K562 (cell line): ENCODE data around the gene PRKCQ. TPM values are rescaled to one million over a fixed set of nuclear protein-coding genes. Genes with fewer than 3 reads are reported as not detected.

Experiments
- ATAC-seq: fragments of 200-7000 bp; cut with Tn5 transposase; 3 replicates; pipeline ENCODE4 v1.9.1; 2020; ENCODE audit warnings: moderate library complexity
- BruUV-seq: library from RNA; stranded (reverse); fragments of 400-500 nt; replicated peaks from 2 replicates; lab custom pipeline; 2021; lab: Mats Ljungman, UMichigan
- CTCF ChIA-PET: fragments of 300-600 bp; formaldehyde crosslinking; extraction: SDS; loops from one replicate; lab custom pipeline; 2021; ENCODE audit warnings: low intra/inter-chr PET ratio; lab: Yijun Ruan, JAX
- POLR2A ChIA-PET: fragments of 300-600, 350-650 bp; sonication (Branson Sonifier 250); formaldehyde crosslinking; extraction: SDS; loops from one replicate; lab custom pipeline; 2021; ENCODE audit warnings: antibody characterized with exemption, inconsistent platforms; lab: Yijun Ruan, JAX
- DNase-seq, 4 experiments: peaks; one replicate each; pipeline versions ENCODE4 v3.0.0 to v3.0.0-alpha.2; 2011 to 2018; ENCODE audit warnings: low spot score in 3 of 4, mixed read lengths in 3 of 4; ENCODE audit errors: extremely low read depth in 1 of 4
- FAIRE-seq: peaks from 2 replicates; lab custom pipeline; 2011; peaks lifted over from hg19 to GRCh38; lab: Jason Lieb, UNC
- H2AFZ ChIP-seq: 2 replicates; pipeline ENCODE4 v1.6.0; 2011; ENCODE audit warnings: low read depth, low read length, control low read depth, inconsistent platforms
- H3K27ac ChIP-seq: fragments of 200-600 bp; 3 replicates; pipeline ENCODE4 v1.8.0; 2011; ENCODE audit warnings: low read depth, mild to moderate bottlenecking, control low read depth, inconsistent platforms, low read length, moderate library complexity, mixed read lengths; ENCODE audit errors: extremely low read depth
- H3K27me3 ChIP-seq, 2 experiments: fragments of 300-600 bp in 1 of 2; 2 replicates in 1 of 2; 3 replicates in 1 of 2; pipeline versions ENCODE4 v1.6.0 to v1.8.0; 2011; ENCODE audit warnings: inconsistent platforms in 2 of 2, low read length in 2 of 2, mild to moderate bottlenecking in 1 of 2, mixed read lengths in 1 of 2, moderate library complexity in 1 of 2; ENCODE audit not compliant: control insufficient read depth in 2 of 2, insufficient read depth in 2 of 2
- H3K36me3 ChIP-seq: fragments of 300-600 bp; 3 replicates; pipeline ENCODE4 v1.8.0; 2011; ENCODE audit warnings: mild to moderate bottlenecking, low read length, inconsistent platforms; ENCODE audit not compliant: control insufficient read depth, insufficient read depth
- H3K4me1 ChIP-seq, 2 experiments: fragments of 200-600 bp in 1 of 2; replicated peaks in 1 of 2; 2 replicates in 1 of 2; 3 replicates in 1 of 2; pipeline versions ENCODE4 v1.5.1 to v1.8.0; 2011; ENCODE audit warnings: inconsistent platforms in 2 of 2, low read length in 2 of 2, mild to moderate bottlenecking in 1 of 2, mixed read lengths in 1 of 2, moderate library complexity in 1 of 2; ENCODE audit not compliant: control insufficient read depth in 2 of 2, insufficient read depth in 2 of 2
- H3K4me2 ChIP-seq: 2 replicates; pipeline ENCODE4 v1.6.1; 2011; ENCODE audit warnings: low read length, control low read depth, inconsistent platforms, mixed read lengths; ENCODE audit not compliant: insufficient read depth
- H3K4me3 ChIP-seq: fragments of 200-600 bp; sonication (generic), shearing (Covaris generic); 2 replicates; pipeline ENCODE4 v1.5.1; 2016; ENCODE audit warnings: control low read depth, inconsistent platforms
- H3K79me2 ChIP-seq: fragments of 200-600 bp; 3 replicates; pipeline ENCODE4 v1.8.0; 2011; ENCODE audit warnings: low read length, inconsistent platforms; ENCODE audit not compliant: control insufficient read depth, insufficient read depth
- H3K9ac ChIP-seq, 2 experiments: 2 replicates each; pipeline versions ENCODE4 v1.6.0 to v1.6.1; 2011; ENCODE audit warnings: low read depth in 2 of 2, low read length in 2 of 2, control low read depth in 1 of 2, inconsistent platforms in 1 of 2, mild to moderate bottlenecking in 1 of 2, mixed read lengths in 1 of 2; ENCODE audit not compliant: insufficient read depth in 1 of 2
- H3K9me1 ChIP-seq: one replicate; pipeline ENCODE4 v1.6.0; 2011; ENCODE audit warnings: inconsistent platforms, mild to moderate bottlenecking, low read length, moderate library complexity; ENCODE audit not compliant: control insufficient read depth, insufficient read depth
- H3K9me3 ChIP-seq: replicated peaks from 2 replicates; pipeline ENCODE4 v1.5.1; 2011; ENCODE audit warnings: low read depth, low read length, inconsistent platforms; ENCODE audit not compliant: control insufficient read depth, insufficient read depth
- H4K20me1 ChIP-seq: replicated peaks from 2 replicates; pipeline ENCODE4 v1.6.1; 2011; ENCODE audit warnings: low read length, inconsistent platforms, mixed read lengths; ENCODE audit not compliant: control insufficient read depth, insufficient read depth
- HBP1 ChIP-seq: fragments of 450-650 bp; formaldehyde crosslinking; IDR thresholded peaks from 2 replicates; pipeline ENCODE4 v1.4.0; 2022; ENCODE audit warnings: missing genetic modification characterization
- NFRKB ChIP-seq: fragments of 450-650 bp; IDR thresholded peaks from 2 replicates; pipeline ENCODE4 v1.6.1; 2016; ENCODE audit warnings: low read depth
- SMAD2 ChIP-seq: fragments of 150-350 bp; IDR thresholded peaks from 2 replicates; pipeline ENCODE4 v1.6.1; 2014; ENCODE audit warnings: low read depth, mild to moderate bottlenecking, low read length
- THRAP3 ChIP-seq: fragments of 450-650 bp; IDR thresholded peaks from 2 replicates; pipeline ENCODE4 v1.6.1; 2016; ENCODE audit warnings: mild to moderate bottlenecking, inconsistent platforms, borderline replicate concordance
- ZNF449 ChIP-seq: fragments of 250-450 bp; sonication (Bioruptor Pico); IDR thresholded peaks from 2 replicates; pipeline ENCODE4 v1.8.0; 2022; ENCODE audit warnings: moderate library complexity, mild to moderate bottlenecking, inconsistent platforms
- WGBS: fragments of 100-300 bp; shearing (Covaris generic); methylation state at CpG from one replicate; pipeline ENCODE4 v1.1.6; 2016; ENCODE audit warnings: low coverage, mixed read lengths; ENCODE audit not compliant: insufficient coverage; ENCODE audit errors: missing lambda C conversion rate; 5-methylcytosine and 5-hydroxymethylcytosine counted together
- in situ Hi-C: fragments of 300-500 bp; cut with MboI; formaldehyde crosslinking; loops from 4 replicates; pipeline ENCODE4 v1.15.0; 2018; ENCODE audit warnings: inconsistent platforms, mixed read lengths
- intact Hi-C: fragments of 100-400 bp; cut with micrococcal nuclease; formaldehyde crosslinking; loops from 2 replicates; pipeline ENCODE4 v1.14.2; 2022
- polyA plus RNA-seq, 8 experiments: library from polyadenylated mRNA; depleted of rRNA in 4 of 8; stranded (reverse) in 5 of 8; unstranded in 3 of 8; fragments of >200 nt; fragmentation: Nextera tagmentation in 2 of 8; fragmentation: Illumina TruSeq in 1 of 8; extraction: Ambion mirVana in 2 of 8; extraction: Trizol in 1 of 8; gene quantifications; 2 replicates each; pipeline versions ENCODE4 v1.2.1 to v1.2.3, GENCODE V29; 2011 to 2014; ENCODE audit warnings: inconsistent platforms in 1 of 8, missing spikeins in 1 of 8
- total RNA-seq, 7 experiments: library from RNA; depleted of rRNA in 6 of 7; stranded (reverse); fragments of >200 nt in 6 of 7; fragmentation: Illumina TruSeq in 2 of 7; extraction: Trizol in 2 of 7; gene quantifications; 2 replicates each; pipeline versions ENCODE4 v1.2.1 to v1.2.3, GENCODE V29; 2011 to 2021; ENCODE audit warnings: low replicate concordance in 1 of 7

The PRKCQ gene
- total and polyA plus RNA-seq, 9 of the 15 experiments (the other 6 are each of a cell fraction or from before 2014, with no cell fraction given) = 4.4 to 23.3 (median 14.6) TPM

- CTCF ChIA-PET = no interaction called here
- H3K79me2 ChIP-seq = no peaks in the 10 kb centered on the region
- in situ Hi-C loops = no loop called here
- no peak for ATAC-seq
- BruUV-seq = no TSS peak
- no peaks in the 10 kb centered on the region; the same call in 2 of the 3 replicates for H3K36me3 ChIP-seq
- H3K9me3 ChIP-seq = no peaks in the 10 kb centered on the region
- FAIRE-seq = peak; percentile 67
- POLR2A ChIA-PET = interaction anchor here (0.9 kb wide), 1 partner anchor 9 kb away, joined by 3 read pairs; no protein-coding TSS in a partner anchor
- intact Hi-C loops = no loop called here
- no peak overlapping the region for H2AFZ ChIP-seq
- no peak for DNase-seq
- H3K4me3 ChIP-seq = no peak overlapping the region
- peaks cover 0 to 3% of the 10 kb centered on the region in 2 experiments; a peak in 2 of 5 replicates for H3K4me1 ChIP-seq
- WGBS = 64% methylated on average over 5 of the region's 5 CpGs
- H4K20me1 ChIP-seq = peaks cover 6% of the 10 kb centered on the region; the same call in 1 of the 2 replicates
- H3K27ac ChIP-seq = no peak overlapping the region
- TF ChIP-seq THRAP3 (no peak), HBP1 (CRISPR knock-in tag) (no peak), NFRKB (no peak), SMAD2 (no peak), ZNF449 (CRISPR knock-in tag) (no peak)
- H3K9me1 ChIP-seq = no peaks in the 10 kb centered on the region
- no peak overlapping the region for H3K4me2 ChIP-seq
- no peaks in the 10 kb centered on the region for H3K27me3 ChIP-seq
- H3K9ac ChIP-seq = no peak overlapping the region
Observed at GRCh38 chr10:6532321-6532720, 47.8 kb downstream of the PRKCQ start.
